ENCODE results near the gene GNG13. TPM values are rescaled to one million over a fixed set of nuclear protein-coding genes. Genes with fewer than 3 reads are reported as not detected.

GNG13 gene
- total RNA-seq, 1 experiment from 2014 or later: not detected

DNA sequence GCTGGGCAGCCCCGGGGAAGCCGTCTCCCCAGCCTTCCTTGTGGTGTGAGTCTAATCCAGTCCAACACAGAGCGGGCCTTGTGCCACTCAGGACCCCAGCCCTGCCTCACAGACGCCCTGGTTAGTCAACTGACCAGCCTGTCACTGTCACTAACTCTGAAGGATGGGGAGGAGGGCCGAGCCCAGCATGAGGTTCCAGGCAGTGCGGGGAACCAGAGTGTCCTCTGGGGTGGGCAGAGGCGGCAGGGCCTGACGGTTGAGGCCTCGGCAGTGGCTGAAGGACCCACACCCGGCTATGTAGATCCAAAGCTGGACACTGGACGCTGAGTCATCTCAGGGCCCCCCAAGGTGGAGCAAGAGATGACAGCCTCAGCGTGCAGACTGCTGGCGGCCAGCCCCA, 21.0 kb downstream of the GNG13 start:
- ChIA-PET POLR2A (ENCODE audit: low non-redundant PET) (no interaction called here), CTCF (no interaction called here)
- no peak for TF ChIP-seq EZH2 (IDR thresholded peaks at IDR 0.05; ENCODE audit: borderline replicate concordance, low read depth, low read length, poor library complexity, severe bottlenecking)
- TF ChIP-seq, protein P1, sequence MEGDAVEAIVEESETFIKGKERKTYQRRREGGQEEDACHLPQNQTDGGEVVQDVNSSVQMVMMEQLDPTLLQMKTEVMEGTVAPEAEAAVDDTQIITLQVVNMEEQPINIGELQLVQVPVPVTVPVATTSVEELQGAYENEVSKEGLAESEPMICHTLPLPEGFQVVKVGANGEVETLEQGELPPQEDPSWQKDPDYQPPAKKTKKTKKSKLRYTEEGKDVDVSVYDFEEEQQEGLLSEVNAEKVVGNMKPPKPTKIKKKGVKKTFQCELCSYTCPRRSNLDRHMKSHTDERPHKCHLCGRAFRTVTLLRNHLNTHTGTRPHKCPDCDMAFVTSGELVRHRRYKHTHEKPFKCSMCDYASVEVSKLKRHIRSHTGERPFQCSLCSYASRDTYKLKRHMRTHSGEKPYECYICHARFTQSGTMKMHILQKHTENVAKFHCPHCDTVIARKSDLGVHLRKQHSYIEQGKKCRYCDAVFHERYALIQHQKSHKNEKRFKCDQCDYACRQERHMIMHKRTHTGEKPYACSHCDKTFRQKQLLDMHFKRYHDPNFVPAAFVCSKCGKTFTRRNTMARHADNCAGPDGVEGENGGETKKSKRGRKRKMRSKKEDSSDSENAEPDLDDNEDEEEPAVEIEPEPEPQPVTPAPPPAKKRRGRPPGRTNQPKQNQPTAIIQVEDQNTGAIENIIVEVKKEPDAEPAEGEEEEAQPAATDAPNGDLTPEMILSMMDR (conservative IDR thresholded peaks at IDR 0.05; ENCODE audit: low read depth, low read length): no peak
- no TSS peak for BruUV-seq (replicated peaks)
- Histone ChIP-seq H3K4me1 (ENCODE audit: insufficient read depth, low read length, poor library complexity, severe bottlenecking) (no peaks in the 10 kb centered on the region), H3K27me3 (replicated peaks; ENCODE audit: insufficient read depth, low read depth, low read length, poor library complexity) (peaks cover 10% of the 10 kb centered on the region), H3K4me3 (ENCODE audit: low read depth, low read length, poor library complexity, severe bottlenecking) (no peak overlapping the region), H3K27ac (ENCODE audit: low read depth, low read length, poor library complexity, severe bottlenecking) (no peak overlapping the region), H3K36me3 (ENCODE audit: insufficient read depth, low read length, poor library complexity, severe bottlenecking) (no peaks in the 10 kb centered on the region), H3K9me3 (ENCODE audit: low read depth, low read length, poor library complexity, severe bottlenecking) (no peaks in the 10 kb centered on the region)
- no peak for DNase-seq (ENCODE audit: low spot score)
- intact Hi-C loops (cut with micrococcal nuclease; ENCODE audit: unreplicated experiment): no loop called here

- no peaks in the 10 kb centered on the region for H3K4me1 ChIP-seq (ENCODE audit: insufficient read depth, low read length, poor library complexity, severe bottlenecking)
- H3K9me3 ChIP-seq (ENCODE audit: low read depth, low read length, poor library complexity, severe bottlenecking): no peaks in the 10 kb centered on the region
- peaks cover 10% of the 10 kb centered on the region for H3K27me3 ChIP-seq (replicated peaks; ENCODE audit: insufficient read depth, low read depth, low read length, poor library complexity)
- intact Hi-C loops (cut with micrococcal nuclease; ENCODE audit: unreplicated experiment): no loop called here
- CTCF ChIA-PET: no interaction called here
- TF ChIP-seq EZH2 (IDR thresholded peaks at IDR 0.05; ENCODE audit: borderline replicate concordance, low read depth, low read length, poor library complexity, severe bottlenecking): no peak
- TF ChIP-seq, protein P1 (conservative IDR thresholded peaks at IDR 0.05; ENCODE audit: low read depth, low read length): no peak
- POLR2A ChIA-PET (ENCODE audit: low non-redundant PET): no interaction called here
- no peak for DNase-seq (ENCODE audit: low spot score)
- no TSS peak for BruUV-seq (replicated peaks)
- no peaks in the 10 kb centered on the region for H3K36me3 ChIP-seq (ENCODE audit: insufficient read depth, low read length, poor library complexity, severe bottlenecking)
- H3K4me3 ChIP-seq (ENCODE audit: low read depth, low read length, poor library complexity, severe bottlenecking): no peak overlapping the region
- no peak overlapping the region for H3K27ac ChIP-seq (ENCODE audit: low read depth, low read length, poor library complexity, severe bottlenecking)
Measured at GRCh38 chr16:778909-779527, 21.5 kb downstream of the GNG13 start.

- intact Hi-C loops (cut with micrococcal nuclease; ENCODE audit: unreplicated experiment): no loop called here
- no peak overlapping the region for H3K4me3 ChIP-seq (ENCODE audit: low read depth, low read length, poor library complexity, severe bottlenecking)
- BruUV-seq (replicated peaks): no TSS peak
- TF ChIP-seq, protein P1 (conservative IDR thresholded peaks at IDR 0.05; ENCODE audit: low read depth, low read length): no peak
- TF ChIP-seq EZH2 (IDR thresholded peaks at IDR 0.05; ENCODE audit: borderline replicate concordance, low read depth, low read length, poor library complexity, severe bottlenecking): no peak
- no peaks in the 10 kb centered on the region for H3K36me3 ChIP-seq (ENCODE audit: insufficient read depth, low read length, poor library complexity, severe bottlenecking)
- ChIA-PET CTCF (no interaction called here), POLR2A (ENCODE audit: low non-redundant PET) (no interaction called here)
- peaks cover 9% of the 10 kb centered on the region for H3K27me3 ChIP-seq (replicated peaks; ENCODE audit: insufficient read depth, low read depth, low read length, poor library complexity)
- DNase-seq (ENCODE audit: low spot score): no peak
- no peaks in the 10 kb centered on the region for H3K4me1 ChIP-seq (ENCODE audit: insufficient read depth, low read length, poor library complexity, severe bottlenecking)
- H3K27ac ChIP-seq (ENCODE audit: low read depth, low read length, poor library complexity, severe bottlenecking): no peak overlapping the region
- no peaks in the 10 kb centered on the region for H3K9me3 ChIP-seq (ENCODE audit: low read depth, low read length, poor library complexity, severe bottlenecking)
Measured at GRCh38 chr16:778447-778846, 22.1 kb downstream of the GNG13 start.
